ENCODE data around the gene GAS7. TPM values are rescaled to one million over a fixed set of nuclear protein-coding genes. Genes with fewer than 3 reads are reported as not detected.

Gene GAS7
- polyA plus RNA-seq, 1 donor (not counting 4 experiments of a cell fraction or from before 2014, with no cell fraction given) = 0.10 TPM

- FAIRE-seq = no peak
- H3K27ac ChIP-seq (ENCODE audit: control insufficient read depth, insufficient read depth, low read length) = no peak overlapping the region
- no peaks in the 10 kb centered on the region for H3K9me1 ChIP-seq (ENCODE audit: control insufficient read depth, extremely low read depth, insufficient read depth, low read length)
- H4K20me1 ChIP-seq (ENCODE audit: control insufficient read depth, extremely low read depth, insufficient read depth, low read length) = no peaks in the 10 kb centered on the region
- H3K27me3 ChIP-seq (ENCODE audit: control insufficient read depth, extremely low read depth, insufficient read depth, low read length) = no peaks in the 10 kb centered on the region
- peaks cover 12% of the 10 kb centered on the region for H3K4me1 ChIP-seq (ENCODE audit: control insufficient read depth, extremely low read depth, insufficient read depth, low read length)
- no peak overlapping the region for H2AFZ ChIP-seq (ENCODE audit: control insufficient read depth, low read length)
- H3K9me3 ChIP-seq (ENCODE audit: control insufficient read depth, low read depth, low read length) = no peaks in the 10 kb centered on the region
- H3K36me3 ChIP-seq (ENCODE audit: control insufficient read depth in 2 of 2, extremely low read depth in 1 of 2, insufficient read depth in 2 of 2, low read length in 2 of 2) = no peaks in the 10 kb centered on the region
- H3K4me3 ChIP-seq (ENCODE audit: control insufficient read depth in 2 of 3, extremely low read depth in 1 of 3, insufficient read depth in 2 of 3, low read depth in 1 of 3, low read length in 3 of 3) = no peak overlapping the region
- H3K79me2 ChIP-seq (ENCODE audit: control insufficient read depth, insufficient read depth, low read length) = no peaks in the 10 kb centered on the region
- no peak overlapping the region for H3K9ac ChIP-seq (ENCODE audit: control insufficient read depth, extremely low read depth, insufficient read depth, low read length)
- dilution Hi-C loops (cut with MboI; ENCODE audit: extremely low pct_ligation_motif_present, low sequenced_read_pairs) = no loop called here
- TF ChIP-seq EZH2 (IDR thresholded peaks at IDR 0.05; ENCODE audit: low read length) = no peak
- H3K4me2 ChIP-seq (ENCODE audit: control insufficient read depth, extremely low read depth, insufficient read depth, low read depth, low read length) = no peak overlapping the region
- DNase-seq (ENCODE audit: low read depth, low spot score) = no peak
Measured at GRCh38 chr17:10102817-10103216, 95.6 kb downstream of the GAS7 start.

GRCh38 chr17:10099051-10099571 lies 99.3 kb downstream of the GAS7 start:
- H4K20me1 ChIP-seq (ENCODE audit: control insufficient read depth, extremely low read depth, insufficient read depth, low read length) = no peaks in the 10 kb centered on the region
- no peaks in the 10 kb centered on the region for H3K79me2 ChIP-seq (ENCODE audit: control insufficient read depth, insufficient read depth, low read length)

More at GRCh38 chr17:10099051-10099571, 99.3 kb downstream of the GAS7 start:
- H3K9me1 ChIP-seq (ENCODE audit: control insufficient read depth, extremely low read depth, insufficient read depth, low read length) = no peaks in the 10 kb centered on the region
- H2AFZ ChIP-seq (ENCODE audit: control insufficient read depth, low read length) = no peak overlapping the region
- H3K4me2 ChIP-seq (ENCODE audit: control insufficient read depth, extremely low read depth, insufficient read depth, low read depth, low read length) = no peak overlapping the region
- no peaks in the 10 kb centered on the region for H3K4me1 ChIP-seq (ENCODE audit: control insufficient read depth, extremely low read depth, insufficient read depth, low read length)
- H3K27ac ChIP-seq (ENCODE audit: control insufficient read depth, insufficient read depth, low read length) = no peak overlapping the region
- TF ChIP-seq CTCF (optimal IDR thresholded peaks at IDR 0.05 in 1 of 3, IDR thresholded peaks at IDR 0.05 in 1 of 3, conservative IDR thresholded peaks at IDR 0.05 in 1 of 3; ENCODE audit: extremely low read depth in 1 of 3, insufficient read depth in 2 of 3, low read length in 3 of 3) (no peak), EZH2 (IDR thresholded peaks at IDR 0.05; ENCODE audit: low read length) (no peak)
- no peaks in the 10 kb centered on the region for H3K9me3 ChIP-seq (ENCODE audit: control insufficient read depth, low read depth, low read length)
- H3K4me3 ChIP-seq (ENCODE audit: control insufficient read depth in 2 of 3, extremely low read depth in 1 of 3, insufficient read depth in 2 of 3, low read depth in 1 of 3, low read length in 3 of 3) = no peak overlapping the region
- H3K36me3 ChIP-seq (ENCODE audit: control insufficient read depth in 2 of 2, extremely low read depth in 1 of 2, insufficient read depth in 2 of 2, low read length in 2 of 2) = no peaks in the 10 kb centered on the region
- no peak for FAIRE-seq
- dilution Hi-C loops (cut with MboI; ENCODE audit: extremely low pct_ligation_motif_present, low sequenced_read_pairs) = no loop called here
- H3K27me3 ChIP-seq (ENCODE audit: control insufficient read depth, extremely low read depth, insufficient read depth, low read length) = no peaks in the 10 kb centered on the region
- no peak for DNase-seq (ENCODE audit: low read depth, low spot score)
- H3K9ac ChIP-seq (ENCODE audit: control insufficient read depth, extremely low read depth, insufficient read depth, low read length) = no peak overlapping the region

All from keratinocyte (primary cell).